Measurements from ENCODE around the gene HLA-DQB2.
"Not testable (repeated sequence)": the region's sequence is repeated elsewhere in the genome, so short reads cannot be mapped to it uniquely, and the experiment has no call there.

The HLA-DQB2 gene

GRCh38 chr6:32764048-32764447 lies 716 bp upstream of the HLA-DQB2 start:
- Histone ChIP-seq H3K4me2 (ENCODE audit: low read length) (no peak overlapping the region), H3K79me2 (ENCODE audit: control insufficient read depth, insufficient read depth, low read length) (no peaks in the 10 kb centered on the region), H2BK120ac (ENCODE audit: low read depth, low read length) (no peak overlapping the region), H2AK5ac (ENCODE audit: low read length) (no peak overlapping the region), H3K9ac (ENCODE audit: low read length) (no peak overlapping the region), H3K56ac (ENCODE audit: low read length) (no peak overlapping the region), H2BK5ac (ENCODE audit: low read length) (no peak overlapping the region), H3K18ac (ENCODE audit: low read length) (no peak overlapping the region), H4K8ac (ENCODE audit: low read depth, low read length) (no peak overlapping the region), H3K4me1 (ENCODE audit: control insufficient read depth, low read depth, low read length) (no peaks in the 10 kb centered on the region), H3K27ac (ENCODE audit: low read depth, low read length) (no peak overlapping the region), H3K79me1 (ENCODE audit: low read length) (no peaks in the 10 kb centered on the region), H3K4ac (ENCODE audit: low read depth, low read length) (no peak overlapping the region), H3K36me3 (ENCODE audit: control insufficient read depth, insufficient read depth, low read length) (no peaks in the 10 kb centered on the region), H3K27me3 (ENCODE audit: insufficient read depth, low read length, poor library complexity) (no peaks in the 10 kb centered on the region), H2BK15ac (replicated peaks; ENCODE audit: low read depth) (no peak overlapping the region), H4K5ac (ENCODE audit: low read length) (no peak overlapping the region), H3K4me3 (ENCODE audit: low read length) (no peak overlapping the region), H3K23ac (ENCODE audit: low read length) (no peak overlapping the region)
- no peak for DNase-seq
- no CpG with 5 or more reads among the region's 1 CpG for whole genome bisulfite sequencing (ENCODE audit: extremely low coverage, insufficient coverage, low lambda C conversion rate)

DNA sequence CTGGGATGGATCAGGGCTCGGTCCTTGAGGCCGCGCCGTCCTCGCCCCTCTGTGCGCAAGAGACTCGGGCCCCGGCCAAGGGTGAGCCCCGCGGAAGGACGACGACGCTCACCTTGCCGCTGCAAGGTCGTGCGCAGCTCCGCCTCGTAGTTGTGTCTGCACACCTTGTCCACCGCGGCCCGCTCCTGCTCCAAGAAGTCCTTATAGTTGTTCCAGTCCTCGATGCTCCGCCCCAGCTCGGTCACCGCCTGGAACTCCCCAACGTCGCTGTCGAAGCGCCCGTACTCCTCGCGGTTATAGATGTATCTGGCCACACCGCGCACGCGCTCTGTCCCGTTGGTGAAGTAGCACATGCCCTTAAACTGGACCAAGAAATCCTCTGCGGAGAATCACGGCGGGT lies 1.8 kb downstream of the HLA-DQB2 start:
- Histone ChIP-seq H3K27me3 (ENCODE audit: insufficient read depth, low read length, poor library complexity) (no peaks in the 10 kb centered on the region), H3K4me2 (ENCODE audit: low read length) (no peak overlapping the region)

GRCh38 chr6:32761072-32761471 lies 2.3 kb downstream of the HLA-DQB2 start:
- H4K8ac ChIP-seq (ENCODE audit: low read depth, low read length), result no peak overlapping the region
- H2BK120ac ChIP-seq (ENCODE audit: low read depth, low read length), result no peak overlapping the region
- no peak overlapping the region for H3K27ac ChIP-seq (ENCODE audit: low read depth, low read length)
- H3K79me2 ChIP-seq (ENCODE audit: control insufficient read depth, insufficient read depth, low read length), result no peaks in the 10 kb centered on the region
- H3K4me2 ChIP-seq (ENCODE audit: low read length), result no peak overlapping the region
- no peak overlapping the region for H2AK5ac ChIP-seq (ENCODE audit: low read length)
- H2BK5ac ChIP-seq (ENCODE audit: low read length), result no peak overlapping the region
- H3K18ac ChIP-seq (ENCODE audit: low read length), result no peak overlapping the region
- no peak overlapping the region for H4K5ac ChIP-seq (ENCODE audit: low read length)
- no peaks in the 10 kb centered on the region for H3K4me1 ChIP-seq (ENCODE audit: control insufficient read depth, low read depth, low read length)
- no peaks in the 10 kb centered on the region for H3K36me3 ChIP-seq (ENCODE audit: control insufficient read depth, insufficient read depth, low read length)
- H3K23ac ChIP-seq (ENCODE audit: low read length), result no peak overlapping the region
- H3K27me3 ChIP-seq (ENCODE audit: insufficient read depth, low read length, poor library complexity), result no peaks in the 10 kb centered on the region
- no CpG with 5 or more reads among the region's 16 CpGs for WGBS (ENCODE audit: extremely low coverage, insufficient coverage, low lambda C conversion rate)
- no peak overlapping the region for H3K9ac ChIP-seq (ENCODE audit: low read length)
- H3K56ac ChIP-seq (ENCODE audit: low read length), result no peak overlapping the region
- no peak overlapping the region for H3K4ac ChIP-seq (ENCODE audit: low read depth, low read length)
- H3K4me3 ChIP-seq (ENCODE audit: low read length), result no peak overlapping the region
- no peak overlapping the region for H2BK15ac ChIP-seq (replicated peaks; ENCODE audit: low read depth)
- H3K79me1 ChIP-seq (ENCODE audit: low read length), result no peaks in the 10 kb centered on the region
- no peak for DNase-seq

More for the DNA sequence above, 1.8 kb downstream of the HLA-DQB2 start:
- H4K8ac ChIP-seq (ENCODE audit: low read depth, low read length), result no peak overlapping the region
- H3K4me1 ChIP-seq (ENCODE audit: control insufficient read depth, low read depth, low read length), result no peaks in the 10 kb centered on the region
- no peak overlapping the region for H3K18ac ChIP-seq (ENCODE audit: low read length)
- no peak overlapping the region for H2AK5ac ChIP-seq (ENCODE audit: low read length)
- no peak overlapping the region for H3K4ac ChIP-seq (ENCODE audit: low read depth, low read length)
- H3K56ac ChIP-seq (ENCODE audit: low read length), result no peak overlapping the region
- no peaks in the 10 kb centered on the region for H3K36me3 ChIP-seq (ENCODE audit: control insufficient read depth, insufficient read depth, low read length)
- H3K79me2 ChIP-seq (ENCODE audit: control insufficient read depth, insufficient read depth, low read length), result no peaks in the 10 kb centered on the region
- no peaks in the 10 kb centered on the region for H3K79me1 ChIP-seq (ENCODE audit: low read length)
- H3K4me3 ChIP-seq (ENCODE audit: low read length), result no peak overlapping the region
- no peak overlapping the region for H3K27ac ChIP-seq (ENCODE audit: low read depth, low read length)
- H4K5ac ChIP-seq (ENCODE audit: low read length), result no peak overlapping the region
- H2BK15ac ChIP-seq (replicated peaks; ENCODE audit: low read depth), result no peak overlapping the region
- H2BK120ac ChIP-seq (ENCODE audit: low read depth, low read length), result no peak overlapping the region
- no peak overlapping the region for H2BK5ac ChIP-seq (ENCODE audit: low read length)
- no CpG with 5 or more reads among the region's 40 CpGs for WGBS (ENCODE audit: extremely low coverage, insufficient coverage, low lambda C conversion rate)
- no peak for DNase-seq
- no peak overlapping the region for H3K23ac ChIP-seq (ENCODE audit: low read length)
- no peak overlapping the region for H3K9ac ChIP-seq (ENCODE audit: low read length)

GRCh38 chr6:32759669-32760068 lies 3.7 kb downstream of the HLA-DQB2 start:
- WGBS (ENCODE audit: extremely low coverage, insufficient coverage, low lambda C conversion rate), result no CpG with 5 or more reads among the region's 1 CpG
- Histone ChIP-seq H2BK120ac (ENCODE audit: low read depth, low read length) (no peak overlapping the region), H2AK5ac (ENCODE audit: low read length) (no peak overlapping the region), H3K36me3 (ENCODE audit: control insufficient read depth, insufficient read depth, low read length) (no peaks in the 10 kb centered on the region), H3K18ac (ENCODE audit: low read length) (no peak overlapping the region), H3K79me1 (ENCODE audit: low read length) (no peaks in the 10 kb centered on the region), H3K79me2 (ENCODE audit: control insufficient read depth, insufficient read depth, low read length) (no peaks in the 10 kb centered on the region), H3K9ac (ENCODE audit: low read length) (no peak overlapping the region), H3K4me2 (ENCODE audit: low read length) (no peak overlapping the region), H3K23ac (ENCODE audit: low read length) (no peak overlapping the region), H3K27me3 (ENCODE audit: insufficient read depth, low read length, poor library complexity) (no peaks in the 10 kb centered on the region), H2BK5ac (ENCODE audit: low read length) (no peak overlapping the region), H3K27ac (ENCODE audit: low read depth, low read length) (no peak overlapping the region), H4K5ac (ENCODE audit: low read length) (no peak overlapping the region), H4K8ac (ENCODE audit: low read depth, low read length) (no peak overlapping the region), H2BK15ac (replicated peaks; ENCODE audit: low read depth) (no peak overlapping the region), H3K4me1 (ENCODE audit: control insufficient read depth, low read depth, low read length) (no peaks in the 10 kb centered on the region), H3K56ac (ENCODE audit: low read length) (no peak overlapping the region), H3K4me3 (ENCODE audit: low read length) (no peak overlapping the region), H3K4ac (ENCODE audit: low read depth, low read length) (no peak overlapping the region)
- no peak for DNase-seq

GRCh38 chr6:32752580-32752979 lies 10.8 kb downstream of the HLA-DQB2 start:
- Histone ChIP-seq H3K4me3 (ENCODE audit: low read length) (no peak overlapping the region), H2AK5ac (ENCODE audit: low read length) (no peak overlapping the region), H3K23ac (ENCODE audit: low read length) (no peak overlapping the region), H4K8ac (ENCODE audit: low read depth, low read length) (no peak overlapping the region), H3K27me3 (ENCODE audit: insufficient read depth, low read length, poor library complexity) (no peaks in the 10 kb centered on the region), H2BK5ac (ENCODE audit: low read length) (no peak overlapping the region), H3K79me1 (ENCODE audit: low read length) (no peaks in the 10 kb centered on the region), H3K4me1 (ENCODE audit: control insufficient read depth, low read depth, low read length) (no peaks in the 10 kb centered on the region), H3K18ac (ENCODE audit: low read length) (no peak overlapping the region), H3K36me3 (ENCODE audit: control insufficient read depth, insufficient read depth, low read length) (no peaks in the 10 kb centered on the region), H2BK15ac (replicated peaks; ENCODE audit: low read depth) (no peak overlapping the region), H3K4me2 (ENCODE audit: low read length) (no peak overlapping the region), H3K56ac (ENCODE audit: low read length) (no peak overlapping the region), H3K27ac (ENCODE audit: low read depth, low read length) (no peak overlapping the region), H3K4ac (ENCODE audit: low read depth, low read length) (no peak overlapping the region), H2BK120ac (ENCODE audit: low read depth, low read length) (no peak overlapping the region), H3K9ac (ENCODE audit: low read length) (no peak overlapping the region), H4K5ac (ENCODE audit: low read length) (no peak overlapping the region), H3K79me2 (ENCODE audit: control insufficient read depth, insufficient read depth, low read length) (no peaks in the 10 kb centered on the region)
- DNase-seq, result no peak
- WGBS (ENCODE audit: extremely low coverage, insufficient coverage, low lambda C conversion rate), result no CpG with 5 or more reads among the region's 8 CpGs

GRCh38 chr6:32745649-32746048 lies 17.7 kb downstream of the HLA-DQB2 start:
- not testable (repeated sequence) for H3K9ac ChIP-seq (ENCODE audit: low read length); DNase-seq; H3K79me1 ChIP-seq (ENCODE audit: low read length); H2BK120ac ChIP-seq (ENCODE audit: low read depth, low read length); H3K4me3 ChIP-seq (ENCODE audit: low read length); H3K27me3 ChIP-seq (ENCODE audit: insufficient read depth, low read length, poor library complexity); H2AK5ac ChIP-seq (ENCODE audit: low read length); H3K27ac ChIP-seq (ENCODE audit: low read depth, low read length); H3K4ac ChIP-seq (ENCODE audit: low read depth, low read length); H4K5ac ChIP-seq (ENCODE audit: low read length); H3K18ac ChIP-seq (ENCODE audit: low read length); H2BK5ac ChIP-seq (ENCODE audit: low read length); H3K4me2 ChIP-seq (ENCODE audit: low read length); H3K79me2 ChIP-seq (ENCODE audit: control insufficient read depth, insufficient read depth, low read length); H3K4me1 ChIP-seq (ENCODE audit: control insufficient read depth, low read depth, low read length); H3K36me3 ChIP-seq (ENCODE audit: control insufficient read depth, insufficient read depth, low read length); H2BK15ac ChIP-seq (replicated peaks; ENCODE audit: low read depth); H3K23ac ChIP-seq (ENCODE audit: low read length); H3K56ac ChIP-seq (ENCODE audit: low read length); H4K8ac ChIP-seq (ENCODE audit: low read depth, low read length)
- no CpG with 5 or more reads among the region's 1 CpG for WGBS (ENCODE audit: extremely low coverage, insufficient coverage, low lambda C conversion rate)

All from mesendoderm (in vitro differentiated cells).